Gastrocnemius medialis (tissue), 4 donors: ENCODE measurements around the gene SIK3.

Experiments
- CTCF ChIP-seq, 5 experiments: fragments of 450-650 bp in 3 of 5; fragments of 200-600 bp in 2 of 5; sonication (generic) in 2 of 5; IDR thresholded peaks in 4 of 5; conservative IDR thresholded peaks in 1 of 5; 1 replicate in 4 of 5; 2 replicates in 1 of 5; pipeline ENCODE4 v1.5.1; 2016 to 2019; ENCODE audit warnings: antibody characterized with exemption in 5 of 5, mild to moderate bottlenecking in 3 of 5, moderate library complexity in 3 of 5
- POLR2A ChIP-seq, 2 donors: fragments of 450-650 bp; IDR thresholded peaks; one replicate each; pipeline ENCODE4 v1.6.1; 2017; ENCODE audit warnings: antibody characterized with exemption in 2 of 2, mild to moderate bottlenecking in 2 of 2, moderate library complexity in 2 of 2

- TF ChIP-seq CTCF (IDR thresholded peaks at IDR 0.05 in 4 of 5, conservative IDR thresholded peaks at IDR 0.05 in 1 of 5) (no peak), POLR2A (IDR thresholded peaks at IDR 0.05) (no peak)
These were observed 261.6 kb downstream of the SIK3 start for GRCh38 chr11:116836632-116836991.
